Inferior parietal cortex (tissue), 1 donor: ENCODE results near the gene AGRN.
A peak's percentile ranks its signal among the peaks of the same experiment; 100 is the strongest.
"Not testable (repeated sequence)": the region's sequence is repeated elsewhere in the genome, so short reads cannot be mapped to it uniquely, and the experiment has no call there.

Experiments
- DNase-seq: peaks from one replicate; pipeline ENCODE4 v3.0.0-alpha.2; 2016; ENCODE audit errors: extremely low spot score

The AGRN gene

GRCh38 chr1:981955-982558 is 37.9 kb upstream of the AGRN start, which contains the start of gene PERM1:
TSS of gene PERM1 (minus strand) at chr1:982093. CDS start at chr1:981029, 1,064 bp downstream.
- DNase-seq: no peak

DNA sequence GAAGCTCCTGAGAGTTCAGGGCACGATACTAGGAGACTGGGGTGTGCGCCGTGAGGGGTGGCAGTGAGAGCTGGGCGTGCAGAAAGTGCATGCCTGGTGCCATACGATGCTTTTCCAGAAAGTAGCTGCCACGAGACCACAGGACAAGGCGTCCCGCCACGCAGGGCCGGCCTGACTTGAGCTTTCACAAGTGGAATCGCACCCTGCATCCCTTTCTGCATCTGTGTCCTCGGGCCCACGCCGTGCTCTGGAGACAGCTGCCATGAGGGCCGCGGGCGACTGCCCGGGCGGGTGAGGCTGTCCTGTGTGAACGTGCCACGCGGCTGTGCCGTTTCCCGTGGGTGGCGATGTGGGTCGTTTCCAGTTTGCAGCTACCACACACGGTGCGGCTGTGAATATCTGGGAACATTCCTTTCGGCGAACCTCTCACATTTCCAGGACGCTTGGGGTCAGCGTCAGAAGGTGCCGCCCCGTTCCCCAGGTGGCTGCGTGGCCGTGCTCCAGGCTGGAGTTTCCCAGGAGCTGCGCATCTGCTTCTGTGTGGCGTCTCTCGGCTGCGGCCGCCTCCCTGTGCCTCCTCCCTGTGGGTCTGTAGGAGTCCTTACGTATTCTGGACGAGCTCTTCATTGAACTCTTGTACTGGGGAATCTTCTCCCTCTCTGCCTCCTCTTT is 37.0 kb upstream of the AGRN start:
- no peak for DNase-seq

DNA sequence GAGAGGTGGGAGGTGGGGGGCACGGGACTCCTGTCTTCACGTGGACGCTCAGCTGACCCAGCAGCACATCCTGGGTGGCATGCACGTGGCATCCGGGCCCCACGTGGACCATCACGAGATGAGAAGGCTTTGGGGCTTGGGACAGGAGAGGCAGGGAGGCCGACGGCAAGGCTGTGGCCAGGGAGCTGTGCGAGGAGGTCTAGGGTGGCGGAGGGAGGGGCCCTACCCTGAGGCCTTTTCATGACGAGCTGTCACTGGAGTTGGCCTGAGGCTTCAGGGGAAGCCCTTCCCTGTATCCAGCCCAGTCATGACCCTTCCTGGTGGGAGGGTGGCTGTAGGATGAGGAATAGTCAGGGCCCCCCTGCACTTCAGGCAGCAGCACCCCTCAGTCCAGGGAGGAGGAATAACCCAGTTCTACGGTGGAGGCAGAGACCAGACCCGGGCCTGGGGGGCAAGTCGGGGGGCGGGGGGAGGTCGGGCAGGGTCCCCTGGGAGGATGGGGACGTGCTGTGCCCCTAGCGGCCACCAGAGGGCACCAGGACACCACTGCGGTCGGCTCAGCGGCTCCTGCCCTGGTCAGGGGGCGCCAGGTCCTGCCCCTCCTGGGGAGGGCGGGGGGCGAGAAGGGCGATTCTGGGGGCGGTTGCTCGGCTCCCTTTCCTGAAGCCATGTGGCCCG is 36.0 kb upstream of the AGRN start:
- DNase-seq: no peak

DNA sequence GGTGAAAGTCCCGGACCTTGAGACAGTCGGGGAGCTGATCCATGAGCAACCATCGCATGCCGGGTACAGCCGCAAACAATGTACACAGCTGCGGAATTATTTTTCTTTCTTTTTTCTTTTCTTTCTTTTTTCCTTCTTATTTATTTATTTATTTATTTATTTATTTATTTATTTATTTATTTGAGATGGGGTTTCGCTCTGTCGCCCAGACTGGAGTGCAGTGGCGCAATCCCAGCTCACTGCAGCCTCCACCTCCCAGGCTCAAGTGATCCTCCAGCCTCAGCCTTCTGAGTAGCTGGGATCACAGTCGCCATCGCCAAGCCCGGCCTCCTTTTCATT is 35.5 kb upstream of the AGRN start:
- no peak for DNase-seq

- DNase-seq: no peak
Measured at GRCh38 chr1:985126-985525, 34.8 kb upstream of the AGRN start.

DNA sequence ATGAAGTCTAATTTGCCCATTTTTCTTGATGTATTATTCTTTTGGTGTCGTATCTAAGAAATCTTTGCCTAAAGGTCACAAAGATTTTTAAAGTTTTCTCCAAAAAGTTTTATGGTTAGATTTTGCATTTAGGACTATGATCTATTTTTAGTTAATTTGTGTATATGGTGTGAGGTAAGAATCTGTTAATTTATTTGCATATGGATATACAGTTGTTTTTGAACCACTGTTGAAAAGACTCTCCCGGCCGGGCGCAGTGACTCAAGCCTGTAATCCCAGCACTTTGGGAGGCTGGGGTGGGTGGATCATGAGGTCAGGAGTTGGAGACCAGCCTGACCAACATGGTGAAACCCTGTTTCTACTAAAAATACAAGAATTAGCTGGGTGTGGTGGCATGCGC is 31.9 kb upstream of the AGRN start:
- DNase-seq: not testable (repeated sequence)

- not testable (repeated sequence) for DNase-seq
Measured at GRCh38 chr1:991275-991674, 28.6 kb upstream of the AGRN start.

DNA sequence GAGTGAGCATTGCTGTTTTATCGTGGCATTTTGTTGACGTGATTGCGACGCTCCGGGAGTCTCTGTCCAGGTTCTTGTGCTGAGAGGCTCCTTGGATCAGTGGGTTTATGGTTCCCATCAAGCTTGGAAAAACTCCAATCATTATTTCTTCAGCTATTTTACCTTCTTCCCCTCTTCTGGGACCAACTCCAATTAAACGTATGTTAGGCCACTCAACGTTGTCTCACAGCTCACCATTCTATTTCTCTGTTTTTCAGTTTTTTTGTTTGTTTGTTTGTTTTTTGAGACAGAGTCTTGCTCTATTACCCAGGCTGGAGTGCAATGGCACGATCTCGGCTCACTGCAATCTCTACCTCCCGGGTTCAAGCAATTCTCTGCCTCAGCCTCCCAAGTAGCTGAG is 28.0 kb upstream of the AGRN start:
- DNase-seq: no peak

DNA sequence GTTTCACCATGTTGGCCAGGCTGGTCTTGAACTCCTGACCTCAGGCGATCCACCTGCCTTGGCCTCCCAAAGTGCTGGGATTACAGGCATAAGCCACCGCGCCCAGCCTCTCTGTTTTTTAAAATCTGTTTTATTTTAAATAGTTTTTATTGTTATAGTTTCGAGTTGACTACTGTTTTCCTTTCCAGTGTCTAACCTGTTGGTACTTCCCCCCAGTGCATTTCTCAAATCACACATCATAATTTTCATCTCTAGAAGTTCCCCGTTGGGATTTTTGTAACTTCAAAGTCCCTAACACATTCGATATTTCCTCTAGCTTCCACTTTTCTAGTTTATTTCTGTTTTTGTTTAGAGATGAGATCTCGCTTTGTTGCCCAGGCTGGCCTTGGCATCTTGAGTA is 27.6 kb upstream of the AGRN start:
- DNase-seq: no peak

- DNase-seq: no peak
Measured at GRCh38 chr1:993379-993995, 26.4 kb upstream of the AGRN start.

- not testable (repeated sequence) for DNase-seq
Measured at GRCh38 chr1:994546-994945, 25.4 kb upstream of the AGRN start.

GRCh38 chr1:995665-996633 is 24.0 kb upstream of the AGRN start:
- no peak for DNase-seq

GRCh38 chr1:996851-997712 is 22.8 kb upstream of the AGRN start:
- DNase-seq: no peak

DNA sequence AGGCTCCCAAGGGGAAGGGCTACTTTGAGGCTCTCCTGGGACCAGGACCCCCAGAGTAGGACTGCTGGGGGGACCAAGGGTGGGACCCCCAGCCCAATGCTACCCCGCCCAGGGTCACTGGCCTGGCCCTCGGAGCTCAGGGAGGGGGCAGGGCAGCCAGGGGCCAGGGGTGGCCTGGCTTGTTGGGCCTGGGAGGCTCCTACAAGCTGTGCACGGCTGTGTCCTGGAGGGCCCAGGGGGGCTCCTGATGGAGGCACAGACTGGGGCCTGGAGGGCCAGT is 22.3 kb upstream of the AGRN start:
- DNase-seq: no peak

DNA sequence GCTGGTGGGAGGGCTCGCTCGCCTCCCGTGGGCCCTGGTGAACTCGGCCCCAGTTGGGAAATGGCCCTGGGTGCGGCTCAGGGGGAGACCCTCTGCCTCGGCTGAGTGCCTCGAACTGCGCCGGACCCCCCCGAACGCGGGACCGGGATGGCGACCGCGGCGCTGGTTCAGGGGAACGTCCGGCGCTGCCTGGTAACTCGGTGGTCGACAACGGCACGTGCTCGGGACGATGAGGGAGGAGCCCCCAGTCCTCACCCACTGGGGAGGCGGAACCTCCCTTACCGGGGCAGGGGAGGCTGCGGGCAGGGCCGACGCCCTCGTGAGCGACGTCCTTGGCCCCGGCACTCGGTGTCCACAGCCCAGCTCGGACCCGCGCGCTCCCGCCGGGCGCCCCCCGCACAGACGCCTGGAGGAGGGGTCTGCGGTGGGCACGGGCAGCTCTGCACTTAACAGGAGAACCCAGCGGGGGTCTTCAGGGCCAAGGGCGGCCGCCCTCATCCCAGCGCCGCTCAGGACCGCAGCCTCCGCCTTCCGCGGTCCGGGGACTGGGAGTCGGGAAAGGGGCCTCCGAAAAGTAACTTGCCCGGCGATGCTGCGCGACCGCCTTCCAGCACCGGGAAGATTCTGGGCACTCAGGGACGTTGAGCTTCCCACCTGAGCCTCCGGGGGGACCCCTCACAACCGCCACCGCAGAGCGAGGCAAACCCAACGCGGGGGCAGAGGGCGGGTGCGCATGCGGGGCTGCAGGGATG is 21.8 kb upstream of the AGRN start:
- DNase-seq: no peak

DNA sequence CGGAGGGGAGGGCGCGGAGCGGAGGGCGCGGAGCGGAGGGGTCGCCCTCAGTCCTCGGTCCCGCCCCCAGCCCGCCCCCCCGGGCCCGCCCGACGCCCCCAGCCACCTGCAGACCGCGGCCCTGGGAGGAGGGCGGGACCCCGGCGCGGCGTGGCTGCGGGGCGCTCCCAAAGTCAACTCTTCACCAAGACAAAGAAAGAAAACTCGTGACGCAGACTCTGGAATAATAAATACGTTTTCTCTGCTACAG is 21.2 kb upstream of the AGRN start:
- no peak for DNase-seq

DNA sequence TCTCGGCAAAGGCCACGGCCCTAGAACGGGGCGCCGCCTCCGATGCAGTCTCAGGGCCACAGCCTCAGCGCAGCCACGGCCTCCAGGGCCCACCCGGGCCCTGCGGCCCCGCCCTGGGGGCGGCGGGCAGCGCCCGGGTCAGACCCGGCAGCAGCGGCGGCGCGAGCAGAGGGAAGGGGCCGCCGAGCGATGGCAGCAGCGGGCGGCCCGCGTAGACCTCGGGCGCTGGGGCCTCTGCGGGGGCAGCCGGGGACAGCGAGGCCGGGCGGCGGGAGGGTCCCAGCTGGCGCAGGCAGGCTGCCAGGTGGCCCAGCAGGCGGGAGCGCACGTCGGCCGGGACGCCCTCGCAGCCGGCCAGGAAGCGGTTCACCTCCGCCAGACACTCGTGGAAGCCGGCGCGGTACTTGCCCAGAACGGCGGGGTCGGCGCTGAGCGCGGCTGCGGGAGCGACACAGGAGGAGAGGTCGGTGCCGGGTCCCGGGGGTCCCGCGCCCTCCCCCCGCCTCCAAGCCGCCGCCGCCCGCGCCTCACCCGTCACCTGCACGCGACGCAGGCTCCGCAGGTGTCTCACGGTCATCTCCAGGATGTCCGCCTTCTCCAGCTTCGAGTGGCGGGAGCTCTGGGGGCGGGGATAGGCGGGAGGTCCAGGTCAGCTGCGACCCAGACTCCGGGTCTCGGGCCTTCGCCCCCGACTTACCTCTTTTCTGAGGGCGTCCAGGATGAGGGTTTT is 20.8 kb upstream of the AGRN start:
- no peak for DNase-seq

DNA sequence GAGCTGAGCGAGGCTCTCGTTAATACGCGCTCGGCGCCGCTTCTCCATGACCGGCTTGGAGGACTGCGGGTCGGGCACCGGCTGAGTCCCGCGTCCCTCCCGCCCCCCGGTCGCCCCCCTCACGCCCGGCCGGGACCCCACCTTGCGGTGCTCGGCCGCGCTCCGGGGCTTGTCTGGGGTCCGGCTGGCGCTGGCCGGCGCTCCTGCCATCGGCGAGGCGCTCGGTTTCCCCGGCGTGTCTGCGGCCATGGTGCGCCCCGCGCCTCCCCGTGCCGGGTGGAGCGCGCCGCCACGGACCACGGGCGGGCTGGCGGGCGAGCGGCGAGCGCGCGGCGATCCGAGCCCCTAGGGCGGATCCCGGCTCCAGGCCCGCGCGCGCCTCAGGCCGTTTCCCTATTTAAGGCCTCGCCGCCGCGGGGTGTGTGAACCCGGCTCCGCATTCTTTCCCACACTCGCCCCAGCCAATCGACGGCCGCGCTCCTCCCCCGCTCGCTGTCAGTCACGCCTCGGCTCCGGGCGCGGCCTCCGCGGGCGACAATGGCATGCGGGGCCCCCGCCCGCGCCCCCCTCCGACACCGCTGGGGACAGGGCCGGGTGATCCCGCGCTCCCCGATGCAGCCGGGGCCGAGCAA is 20.1 kb upstream of the AGRN start, which contains the start of gene HES4:
HES4 (minus strand) TSS at position 373 of the 632 bp plus-strand sequence; CDS start at position 249, 124 bp downstream.
- peak; percentile 57 for DNase-seq

GRCh38 chr1:1000357-1001056 is 19.4 kb upstream of the AGRN start:
- DNase-seq: no peak
